SU-DHL-6 (cell line): ENCODE data around the gene PPP1CC.

Experiments used
- H2AFZ ChIP-seq: fragments of 200-600 bp; sonication (generic); 2 replicates; pipeline ENCODE4 v1.6.1; 2014; ENCODE audit warnings: low read depth, mild to moderate bottlenecking, moderate library complexity, mixed read lengths, antibody characterized with exemption, low read length; ENCODE audit not compliant: severe bottlenecking
- H3F3A ChIP-seq: fragments of 200-600 bp; shearing (Covaris generic); 2 replicates; pipeline ENCODE4 v1.6.0; 2016; ENCODE audit warnings: antibody characterized with exemption, mild to moderate bottlenecking; ENCODE audit not compliant: insufficient read depth
- H3K27ac ChIP-seq: fragments of 200-600 bp; sonication (generic); 2 replicates; pipeline ENCODE4 v1.5.1; 2016; ENCODE audit warnings: low read depth, mild to moderate bottlenecking, low read length, moderate library complexity, mixed read lengths
- H3K27me3 ChIP-seq: fragments of 200-600 bp; sonication (generic), shearing (Covaris generic); 2 replicates; pipeline ENCODE4 v1.6.0; 2014; ENCODE audit warnings: mild to moderate bottlenecking, low read length
- H3K36me3 ChIP-seq: fragments of 200-600 bp; sonication (generic); 2 replicates; pipeline ENCODE4 v1.6.1; 2014; ENCODE audit warnings: mild to moderate bottlenecking, low read length, mixed read lengths
- H3K4me2 ChIP-seq: fragments of 300-600, 200-600 bp; shearing (Covaris generic), sonication (generic); 2 replicates; pipeline ENCODE4 v1.6.0; 2014; ENCODE audit warnings: low read length, low read depth, mild to moderate bottlenecking; ENCODE audit not compliant: poor library complexity, severe bottlenecking
- H3K4me3 ChIP-seq: fragments of 200-600 bp; sonication (generic); 2 replicates; pipeline ENCODE4 v1.5.1; 2014; ENCODE audit warnings: antibody characterized with exemption, low read length, mild to moderate bottlenecking, mixed read lengths; ENCODE audit not compliant: insufficient read depth, poor library complexity, severe bottlenecking
- H3K79me2 ChIP-seq: fragments of 200-600 bp; sonication (generic); 2 replicates; pipeline ENCODE4 v1.6.1; 2014; ENCODE audit warnings: mild to moderate bottlenecking, low read length, moderate library complexity; ENCODE audit not compliant: insufficient read depth
- H3K9ac ChIP-seq: fragments of 200-600 bp; sonication (generic); 2 replicates; pipeline ENCODE4 v1.7.0; 2014; ENCODE audit warnings: mild to moderate bottlenecking, low read length
- H3K9me2 ChIP-seq: fragments of 200-600 bp; sonication (generic); replicated peaks from 2 replicates; pipeline ENCODE4 v1.6.1; 2014; ENCODE audit warnings: low read length; ENCODE audit not compliant: insufficient read depth
- H3K9me3 ChIP-seq: fragments of 200-600 bp; sonication (generic); 2 replicates; pipeline ENCODE4 v1.6.1; 2014; ENCODE audit warnings: low read length, mixed read lengths; ENCODE audit not compliant: insufficient read depth
- H4K20me1 ChIP-seq: fragments of 200-600 bp; sonication (generic); 2 replicates; pipeline ENCODE4 v1.6.1; 2014; ENCODE audit warnings: low read depth, mild to moderate bottlenecking, antibody characterized with exemption, low read length, moderate library complexity, mixed read lengths
- EZH2phosphoT487 ChIP-seq: fragments of 200-600 bp; sonication (generic), shearing (Covaris generic); conservative IDR thresholded peaks from 2 replicates; pipeline ENCODE4 v1.6.1; 2018; ENCODE audit warnings: mild to moderate bottlenecking, antibody characterized with exemption, low read length, moderate library complexity, mixed read lengths
- TF ChIP-seq, protein P1 (sequence below): fragments of 200-600 bp; sonication (generic); IDR thresholded peaks from one replicate; pipeline ENCODE4 v1.5.1; 2017; ENCODE audit warnings: antibody characterized with exemption, mild to moderate bottlenecking, low read length, moderate library complexity; ENCODE audit not compliant: insufficient read depth, poor library complexity, severe bottlenecking

PPP1CC gene

GRCh38 chr12:110683888-110684287 lies 58.8 kb downstream of the PPP1CC start:
- no peak for TF ChIP-seq EZH2phosphoT487
- TF ChIP-seq, protein P1, sequence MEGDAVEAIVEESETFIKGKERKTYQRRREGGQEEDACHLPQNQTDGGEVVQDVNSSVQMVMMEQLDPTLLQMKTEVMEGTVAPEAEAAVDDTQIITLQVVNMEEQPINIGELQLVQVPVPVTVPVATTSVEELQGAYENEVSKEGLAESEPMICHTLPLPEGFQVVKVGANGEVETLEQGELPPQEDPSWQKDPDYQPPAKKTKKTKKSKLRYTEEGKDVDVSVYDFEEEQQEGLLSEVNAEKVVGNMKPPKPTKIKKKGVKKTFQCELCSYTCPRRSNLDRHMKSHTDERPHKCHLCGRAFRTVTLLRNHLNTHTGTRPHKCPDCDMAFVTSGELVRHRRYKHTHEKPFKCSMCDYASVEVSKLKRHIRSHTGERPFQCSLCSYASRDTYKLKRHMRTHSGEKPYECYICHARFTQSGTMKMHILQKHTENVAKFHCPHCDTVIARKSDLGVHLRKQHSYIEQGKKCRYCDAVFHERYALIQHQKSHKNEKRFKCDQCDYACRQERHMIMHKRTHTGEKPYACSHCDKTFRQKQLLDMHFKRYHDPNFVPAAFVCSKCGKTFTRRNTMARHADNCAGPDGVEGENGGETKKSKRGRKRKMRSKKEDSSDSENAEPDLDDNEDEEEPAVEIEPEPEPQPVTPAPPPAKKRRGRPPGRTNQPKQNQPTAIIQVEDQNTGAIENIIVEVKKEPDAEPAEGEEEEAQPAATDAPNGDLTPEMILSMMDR: no peak
- no peak overlapping the region for H2AFZ ChIP-seq
- no peaks in the 10 kb centered on the region for H3K27me3 ChIP-seq
- H3K9me2 ChIP-seq: no peaks in the 10 kb centered on the region
- peaks cover 13% of the 10 kb centered on the region; the same call in 1 of the 2 replicates for H3K79me2 ChIP-seq
- no peaks in the 10 kb centered on the region for H4K20me1 ChIP-seq
- peaks cover 14% of the 10 kb centered on the region for H3F3A ChIP-seq
- H3K9me3 ChIP-seq: no peaks in the 10 kb centered on the region
- H3K27ac ChIP-seq: no peak overlapping the region
- H3K4me2 ChIP-seq: no peak overlapping the region
- no peak overlapping the region for H3K9ac ChIP-seq
- H3K36me3 ChIP-seq: no peaks in the 10 kb centered on the region
- no peak overlapping the region for H3K4me3 ChIP-seq

DNA sequence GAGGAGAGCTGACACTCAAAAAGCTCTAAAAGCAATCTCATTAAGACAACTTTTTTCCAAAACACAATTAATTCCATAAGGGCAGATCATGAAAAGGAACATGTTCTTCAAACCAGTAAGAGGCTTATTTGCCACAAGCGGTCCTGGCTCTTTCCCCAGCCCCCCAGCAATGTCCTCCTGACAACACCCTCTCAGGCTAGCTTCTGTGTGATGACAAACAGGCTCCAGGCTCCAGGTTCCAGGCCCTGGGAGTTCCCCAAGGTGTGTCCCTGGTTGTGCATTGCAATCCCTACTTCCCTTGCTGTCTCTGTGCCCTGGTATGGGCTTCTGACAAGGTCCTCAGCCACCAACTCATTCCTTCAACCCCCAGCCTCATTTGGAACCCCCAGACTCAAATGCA lies 62.7 kb downstream of the PPP1CC start:
- Histone ChIP-seq H3K4me3 (no peak overlapping the region), H3K9me3 (no peaks in the 10 kb centered on the region), H3K27me3 (no peaks in the 10 kb centered on the region), H3K9ac (no peak overlapping the region), H3K36me3 (no peaks in the 10 kb centered on the region), H3K9me2 (no peaks in the 10 kb centered on the region), H2AFZ (no peak overlapping the region), H3K27ac (peak overlapping the region; percentile 35), H4K20me1 (no peaks in the 10 kb centered on the region), H3K4me2 (no peak overlapping the region), H3F3A (peaks cover 48% of the 10 kb centered on the region), H3K79me2 (no peaks in the 10 kb centered on the region)
- TF ChIP-seq EZH2phosphoT487: no peak
- TF ChIP-seq, protein P1: no peak

GRCh38 chr12:110679201-110679600 lies 63.5 kb downstream of the PPP1CC start:
- Histone ChIP-seq H3K9me3 (no peaks in the 10 kb centered on the region), H3K36me3 (no peaks in the 10 kb centered on the region), H3K27ac (peak overlapping the region; percentile 95), H3K4me3 (no peak overlapping the region), H4K20me1 (no peaks in the 10 kb centered on the region), H3K27me3 (no peaks in the 10 kb centered on the region), H3K9me2 (no peaks in the 10 kb centered on the region), H3K79me2 (no peaks in the 10 kb centered on the region), H3K4me2 (no peak overlapping the region), H2AFZ (no peak overlapping the region), H3K9ac (0 out of 2 replicates have a peak overlapping the region, but pooled peaks have one; percentile 7), H3F3A (peaks cover 56% of the 10 kb centered on the region)
- TF ChIP-seq EZH2phosphoT487: no peak
- TF ChIP-seq, protein P1: no peak
